GM03348 (cell line): Measurements from ENCODE around the gene SMIM3.
"Not testable (repeated sequence)": the region's sequence is repeated elsewhere in the genome, so short reads cannot be mapped to it uniquely, and the experiment has no call there.

Source experiments
- DNase-seq: peaks from one replicate; pipeline ENCODE4 v3.0.0; 2012; ENCODE audit warnings: low spot score

SMIM3 gene

DNA sequence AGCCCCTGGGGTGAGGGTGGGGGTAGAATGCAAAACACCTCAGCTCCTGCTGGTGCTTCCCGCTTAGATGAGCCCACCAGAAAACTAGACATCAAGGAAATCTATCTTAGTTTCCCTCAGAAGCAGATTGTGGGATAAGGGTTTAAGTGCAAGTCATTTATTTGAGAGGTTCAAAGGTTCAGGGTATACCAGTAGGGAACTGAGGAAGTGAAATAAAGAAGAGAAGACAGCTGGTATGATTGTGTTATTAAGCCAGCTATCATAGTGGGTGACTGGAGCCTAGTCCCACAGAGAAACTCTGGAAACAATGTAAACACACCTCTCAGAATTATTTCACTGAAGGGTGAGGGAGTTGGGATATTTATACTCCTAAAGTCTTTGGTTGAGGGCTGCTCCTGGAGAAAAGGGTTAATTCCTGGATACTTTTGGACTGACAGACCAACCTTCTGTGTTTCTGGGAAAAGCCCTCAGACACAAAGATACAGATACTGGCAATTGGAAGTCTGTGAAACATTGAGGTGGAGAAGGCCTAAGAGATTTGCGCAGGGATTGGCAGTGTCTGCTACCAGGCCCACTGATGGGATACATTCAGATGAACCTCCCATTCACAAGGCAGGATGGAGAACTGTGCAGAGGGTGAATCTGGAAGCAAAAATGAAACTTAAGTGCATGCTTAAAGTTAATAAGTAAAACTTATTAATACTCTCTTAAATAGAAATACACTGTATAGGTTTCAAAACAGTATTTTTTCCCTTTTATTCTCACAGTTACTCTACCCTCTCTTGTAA, 13.4 kb upstream of the SMIM3 start:
- no peak for DNase-seq

DNA sequence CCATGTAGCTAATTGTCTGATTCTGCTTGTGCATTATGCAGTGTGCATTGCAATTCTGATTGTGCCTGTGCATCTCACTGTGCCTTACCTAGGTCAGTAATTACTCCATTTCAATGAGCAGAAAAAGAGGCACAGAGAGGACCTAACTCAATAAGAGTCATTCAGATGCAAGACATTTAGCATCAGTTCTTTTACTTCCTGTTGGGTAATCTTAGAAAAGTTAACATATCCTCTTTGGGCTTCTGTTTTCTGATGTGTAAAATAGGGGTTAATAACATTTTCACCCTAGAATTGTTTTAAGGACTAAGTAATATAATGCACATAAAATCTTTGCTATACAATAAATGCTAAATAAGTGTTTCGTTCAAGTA, 12.8 kb upstream of the SMIM3 start:
- no peak for DNase-seq

DNA sequence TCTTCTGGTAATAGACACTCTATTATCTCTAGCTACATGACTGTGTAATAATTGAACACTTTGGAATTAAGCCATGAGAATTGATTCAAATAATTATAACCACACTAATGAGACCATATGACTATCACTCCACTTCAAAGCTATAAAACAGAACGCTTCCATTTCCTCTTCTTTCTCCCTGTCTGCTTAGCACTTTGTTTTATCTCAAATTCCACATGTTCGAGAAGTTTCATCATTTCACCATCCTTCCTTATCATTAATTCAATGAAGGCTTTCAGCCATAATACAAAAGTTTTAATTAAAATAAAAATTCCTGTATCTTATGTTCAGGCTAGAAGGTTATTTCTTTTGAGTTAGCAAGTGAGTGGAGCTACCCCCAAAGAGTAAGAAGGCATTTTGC, 12.3 kb upstream of the SMIM3 start:
- DNase-seq, result no peak

DNA sequence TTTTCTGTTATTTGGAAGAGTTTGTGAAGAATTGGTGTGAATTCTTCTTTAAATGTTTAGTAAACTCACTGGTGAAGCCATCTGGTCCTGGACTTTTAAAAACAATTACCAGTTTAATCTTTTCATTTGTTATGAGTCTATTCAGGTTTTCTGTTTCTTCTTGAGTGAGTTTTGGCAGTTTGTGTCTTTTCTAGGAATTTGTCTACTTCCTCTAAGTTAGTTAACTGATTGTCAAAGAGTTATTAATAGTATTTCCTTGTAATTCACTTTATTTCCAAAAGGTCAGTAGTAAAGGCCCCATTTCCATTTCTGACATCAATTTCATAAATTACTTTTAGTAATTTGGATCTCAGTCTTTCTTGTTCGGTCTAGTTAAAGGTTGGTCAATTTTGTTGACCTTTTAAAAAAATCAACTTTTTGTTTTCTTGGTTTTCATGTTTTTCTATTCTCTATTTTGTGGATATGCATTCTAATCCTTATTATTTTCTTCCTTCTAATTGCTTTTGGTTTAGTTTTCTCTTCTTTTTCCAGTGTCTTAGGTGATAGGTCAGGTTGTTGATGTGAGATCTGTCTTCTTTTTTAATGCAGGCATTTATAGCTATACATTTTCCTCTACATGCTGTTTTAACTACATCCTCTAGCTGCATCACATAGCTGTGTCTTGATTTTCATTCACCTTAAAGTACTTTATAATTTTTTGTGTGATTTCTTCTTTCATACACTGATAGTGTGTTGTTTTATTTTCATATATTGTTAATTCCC, 7.3 kb upstream of the SMIM3 start:
- DNase-seq, result no peak

DNA sequence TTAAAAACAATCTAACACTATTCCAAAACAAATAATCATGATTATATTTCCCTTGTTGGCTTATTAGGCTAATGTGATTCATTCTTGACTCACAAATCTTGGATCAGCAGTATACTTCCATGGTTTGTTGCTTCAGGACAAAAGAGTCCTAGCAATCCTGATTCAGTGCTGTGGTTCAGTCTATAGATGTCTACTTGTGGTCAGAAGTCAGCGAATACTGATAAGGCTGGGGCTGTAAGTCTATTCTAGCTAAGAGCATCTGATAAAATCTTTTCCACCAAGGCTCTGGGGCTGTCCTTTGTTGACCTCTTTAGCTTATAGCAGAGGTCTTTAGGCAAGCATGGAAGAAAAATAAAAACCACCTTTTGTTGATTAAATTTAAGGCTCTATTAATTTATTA, 4.4 kb upstream of the SMIM3 start:
- peak; percentile 61 for DNase-seq

DNA sequence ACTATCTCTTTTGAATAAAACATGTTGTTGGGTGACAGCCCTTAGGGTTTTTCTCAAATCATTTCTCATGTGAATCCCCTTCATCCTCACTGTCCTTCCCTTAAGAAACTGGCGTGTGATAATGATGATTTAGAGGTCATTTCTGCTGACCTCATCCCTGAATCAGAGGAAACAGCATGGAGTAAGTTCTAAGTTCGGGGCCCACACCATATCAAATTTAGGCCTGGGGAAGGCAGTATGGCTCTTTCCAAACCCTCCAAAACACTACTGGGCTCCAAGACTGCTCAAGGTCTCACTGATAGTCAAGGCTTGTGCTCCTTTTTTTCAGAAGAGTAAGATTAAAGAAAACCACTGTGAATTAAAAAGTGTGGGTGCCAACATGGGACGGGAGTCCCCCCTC, 872 bp upstream of the SMIM3 start:
- no peak for DNase-seq

DNA sequence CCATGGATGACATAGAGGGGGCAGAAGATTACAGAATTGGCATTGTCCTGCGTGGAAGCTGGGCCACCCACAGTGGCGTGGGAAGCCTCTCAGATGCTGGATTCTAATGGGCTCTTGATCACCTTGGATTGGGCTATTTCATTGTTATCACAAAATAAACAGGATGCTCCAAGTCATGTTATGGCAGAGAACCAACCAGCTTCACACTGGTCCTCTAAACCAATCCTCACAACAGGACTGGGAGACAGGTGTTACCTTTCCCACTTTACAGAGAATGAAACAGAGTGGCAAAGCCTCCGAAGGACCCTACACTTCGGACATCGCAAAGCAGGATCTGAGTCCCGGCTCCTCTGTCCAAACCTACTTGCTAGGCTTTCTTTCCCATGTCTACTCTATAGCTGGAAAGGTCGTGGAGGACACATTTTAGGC, 455 bp upstream of the SMIM3 start:
- no peak for DNase-seq

DNA sequence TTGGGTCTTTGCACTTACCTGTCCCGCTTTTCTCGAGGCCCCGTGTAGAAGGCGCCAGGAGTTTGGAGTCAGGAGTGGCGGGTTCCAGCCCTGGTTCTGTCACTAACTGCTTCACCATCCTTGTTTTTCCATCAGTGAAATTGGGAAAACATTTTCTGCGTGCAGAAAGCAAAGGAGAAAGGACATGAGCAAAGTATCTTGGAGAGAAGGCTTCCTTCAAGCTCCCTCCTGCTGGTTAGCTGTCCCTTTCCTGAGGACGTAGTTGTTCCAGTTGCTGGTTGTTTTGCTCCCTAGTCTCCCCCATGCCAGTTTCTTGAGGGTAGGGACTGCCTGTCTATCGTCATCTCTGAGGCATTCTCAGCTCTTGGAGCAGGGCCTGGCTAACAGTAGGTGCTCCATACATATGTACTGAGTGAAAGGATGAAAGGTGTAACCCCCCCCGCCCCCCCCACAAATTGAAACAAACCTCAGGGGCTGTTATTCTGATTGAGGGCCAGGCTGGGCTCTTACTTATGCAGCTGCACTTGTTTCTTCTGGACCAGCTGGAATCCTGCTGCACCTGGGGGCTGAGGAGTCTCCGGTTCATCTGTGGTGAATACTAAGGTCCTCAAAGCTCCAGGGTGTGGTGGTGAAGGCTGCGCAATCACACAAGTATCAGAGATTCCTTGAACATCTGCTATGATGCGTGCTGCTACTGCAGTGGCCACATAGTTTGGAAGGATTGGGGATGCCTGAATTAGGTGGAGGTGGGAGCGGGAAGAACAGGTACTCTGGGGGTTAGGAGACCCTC, 1.0 kb downstream of the SMIM3 start:
- DNase-seq, result no peak

DNA sequence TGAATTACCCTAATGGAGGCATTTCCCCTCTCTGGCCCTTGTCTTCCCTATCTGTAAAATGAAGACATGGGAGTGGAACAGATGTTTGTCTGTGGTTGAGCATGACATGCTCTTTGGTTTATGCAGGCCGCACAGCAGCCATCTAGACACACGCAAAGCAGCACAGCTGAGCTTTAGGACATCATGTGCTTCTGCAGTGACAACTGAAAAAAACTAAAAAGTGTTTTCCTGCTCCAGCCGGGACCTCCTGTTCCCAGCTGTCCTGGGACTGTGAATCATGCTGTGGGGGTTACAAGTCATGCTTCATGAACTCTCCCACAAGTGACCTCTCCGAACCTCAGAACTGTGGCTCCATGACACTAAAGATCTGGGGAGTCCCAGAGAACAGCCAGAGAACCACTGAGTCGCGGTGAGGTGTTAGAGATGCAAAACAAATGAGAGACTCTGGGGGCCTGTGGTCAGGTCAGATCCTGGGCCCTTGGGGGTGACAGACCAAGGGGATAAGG, 1.7 kb downstream of the SMIM3 start:
- no peak for DNase-seq

DNA sequence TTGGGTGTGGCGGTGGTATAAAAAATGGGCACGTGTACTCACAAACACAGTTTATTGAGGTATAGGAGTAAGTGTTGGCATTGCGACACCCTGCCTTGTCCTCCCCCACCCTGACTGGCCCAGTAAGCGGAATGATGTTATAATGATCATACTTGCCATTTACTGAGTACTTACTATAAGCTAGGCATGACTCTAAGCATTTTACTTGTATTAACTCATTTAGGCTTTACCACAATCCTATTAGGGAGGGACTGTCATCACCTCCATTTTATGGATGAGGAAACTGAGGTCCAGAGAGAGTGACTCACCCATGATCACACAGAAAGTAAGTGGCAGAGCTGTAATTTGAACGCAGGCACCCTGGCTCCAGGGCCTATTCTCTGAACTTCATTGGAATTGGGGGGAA, 2.3 kb downstream of the SMIM3 start:
- DNase-seq, result peak; percentile 55

DNA sequence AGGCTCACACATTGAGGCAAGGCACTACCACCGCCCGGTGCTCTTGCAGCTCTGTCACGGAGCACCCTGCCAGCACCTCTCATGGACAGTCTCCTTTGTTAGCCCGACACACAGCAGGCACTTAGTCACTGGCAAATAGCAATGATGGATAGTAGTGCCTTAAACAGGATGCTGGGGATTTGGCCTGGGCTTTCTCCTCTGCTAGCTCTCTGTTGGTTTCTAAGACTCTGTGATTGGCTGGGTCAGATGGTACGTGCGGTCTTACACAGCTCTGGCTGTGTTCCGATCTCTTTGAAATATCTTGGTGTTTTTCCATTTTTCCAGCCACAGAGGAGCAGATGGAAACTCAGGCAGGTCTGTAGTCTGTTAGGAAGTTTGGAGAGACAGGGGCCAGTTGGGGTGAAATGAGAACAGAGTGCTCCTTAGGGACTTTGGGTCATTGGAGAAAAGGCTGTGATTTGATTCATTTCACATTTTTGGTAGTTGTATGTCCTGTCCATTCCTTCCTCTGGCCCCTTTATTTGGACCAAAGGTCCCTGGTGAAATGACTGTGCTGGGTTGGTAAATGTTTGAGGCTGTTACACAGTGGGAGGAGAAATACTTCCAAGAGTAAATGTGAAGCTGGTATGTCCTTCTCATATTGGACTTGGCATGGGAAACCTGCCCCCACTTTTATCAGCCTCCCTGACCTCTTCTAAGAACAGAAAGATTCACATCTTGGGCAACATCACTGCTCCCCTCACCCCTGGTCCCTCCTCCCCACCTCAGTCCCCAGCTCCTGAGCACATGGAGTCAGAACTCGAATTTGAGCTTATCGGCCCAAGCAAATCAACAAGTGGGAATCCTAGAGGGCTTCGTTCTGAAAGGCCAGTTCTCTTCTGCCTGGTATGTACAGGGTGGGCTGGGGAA, 3.4 kb downstream of the SMIM3 start:
- peak; percentile 68 for DNase-seq

DNA sequence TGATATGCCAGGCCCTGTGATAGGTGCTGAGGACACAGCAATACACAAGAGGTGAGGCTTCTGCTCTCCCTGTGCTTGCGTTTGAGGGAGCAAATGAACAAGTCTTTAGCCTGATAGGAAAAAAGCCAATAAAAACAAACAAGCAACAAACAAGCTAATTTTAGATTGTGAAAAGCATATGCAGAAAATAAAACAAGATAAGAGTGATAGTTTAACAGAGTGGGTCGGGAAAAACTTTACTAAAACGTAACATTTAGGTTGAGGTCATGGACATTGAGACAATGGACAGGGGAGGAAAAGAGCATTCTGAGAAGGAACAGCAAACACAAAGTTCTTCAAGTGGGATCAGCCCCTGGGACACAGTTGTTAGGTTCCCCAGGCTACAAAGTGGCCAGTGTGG, 4.3 kb downstream of the SMIM3 start:
- no peak for DNase-seq

DNA sequence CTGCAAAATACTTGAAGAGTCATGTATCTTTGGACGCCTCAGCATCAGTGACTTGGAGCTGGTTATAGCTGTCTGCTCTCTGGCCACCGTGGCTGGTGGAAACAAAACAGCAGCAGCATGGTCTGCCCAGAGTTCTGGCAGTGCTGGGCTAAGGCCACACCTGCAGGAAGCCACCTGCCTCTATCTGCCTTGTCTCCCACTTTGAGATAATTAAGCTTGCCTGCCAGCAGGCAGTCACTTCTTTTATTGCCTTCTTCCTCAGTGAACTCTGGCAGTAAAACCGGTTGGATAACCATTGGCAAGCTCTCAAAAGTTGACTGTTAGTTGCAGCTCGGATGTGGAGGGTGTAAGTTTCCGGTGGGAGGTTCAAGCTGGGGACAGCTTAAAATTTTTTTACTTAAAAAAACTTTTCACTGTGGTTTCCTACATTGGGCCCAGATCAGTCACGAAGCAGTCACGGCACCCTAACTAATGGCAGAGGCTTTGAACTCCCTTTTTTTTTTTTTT, 4.9 kb downstream of the SMIM3 start:
- peak; percentile 85 for DNase-seq

DNA sequence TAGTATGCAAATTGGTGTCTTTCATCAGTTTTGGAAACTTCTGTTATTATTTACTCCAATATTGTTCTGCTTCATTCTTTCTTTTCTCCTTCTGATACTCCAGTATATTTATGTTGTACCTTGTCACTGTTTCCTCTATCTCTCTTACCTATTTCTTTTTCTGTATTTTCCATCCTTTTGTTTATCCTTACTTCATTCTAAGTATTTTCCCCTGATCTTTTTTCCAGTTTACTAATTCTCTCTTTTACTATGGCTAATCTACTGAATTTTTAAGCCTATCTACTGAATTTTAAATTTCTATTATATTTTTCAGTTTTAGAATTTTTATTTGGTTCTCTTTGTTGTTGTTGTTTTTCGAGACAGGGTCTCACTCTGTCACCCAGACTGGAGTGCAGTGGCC, 7.4 kb downstream of the SMIM3 start:
- no peak for DNase-seq

DNA sequence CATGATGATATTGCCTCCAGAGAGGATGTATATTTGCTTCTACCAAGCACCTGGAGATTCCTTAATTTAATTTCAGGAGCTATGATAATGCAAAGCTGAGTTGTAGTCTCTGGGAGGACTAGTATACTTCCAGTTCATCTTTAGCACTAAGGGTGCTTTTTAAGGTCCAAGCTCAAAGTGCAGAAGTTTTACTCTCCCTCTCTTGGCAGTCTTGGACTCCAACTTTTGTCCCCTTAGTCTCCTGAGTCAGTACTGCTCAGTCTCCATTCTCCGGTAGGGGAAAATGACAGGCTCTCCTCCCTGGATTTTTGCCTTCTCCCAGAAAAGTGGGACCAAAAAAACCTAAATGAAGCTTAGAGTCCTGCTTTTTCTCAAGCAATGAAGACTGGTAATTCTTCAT, 8.3 kb downstream of the SMIM3 start:
- DNase-seq, result no peak

DNA sequence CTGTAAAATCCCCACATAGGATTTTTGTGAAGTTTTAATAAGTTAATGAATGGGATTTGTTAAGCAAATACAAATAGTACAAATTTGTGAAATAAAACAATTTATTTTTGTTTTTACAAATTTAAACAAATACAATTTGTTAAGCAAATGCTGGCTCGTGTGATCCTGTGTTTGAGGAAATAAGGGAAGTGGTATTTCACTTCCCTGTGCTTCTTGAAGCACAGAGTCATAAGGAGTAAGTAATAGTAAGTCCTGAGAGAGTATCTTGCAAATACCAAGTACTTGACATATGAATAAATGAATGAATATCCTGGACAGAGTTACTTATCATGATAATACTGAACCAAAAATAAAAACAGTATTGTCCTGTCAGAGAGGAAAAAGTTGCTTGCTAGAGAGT, 9.1 kb downstream of the SMIM3 start:
- DNase-seq, result no peak

DNA sequence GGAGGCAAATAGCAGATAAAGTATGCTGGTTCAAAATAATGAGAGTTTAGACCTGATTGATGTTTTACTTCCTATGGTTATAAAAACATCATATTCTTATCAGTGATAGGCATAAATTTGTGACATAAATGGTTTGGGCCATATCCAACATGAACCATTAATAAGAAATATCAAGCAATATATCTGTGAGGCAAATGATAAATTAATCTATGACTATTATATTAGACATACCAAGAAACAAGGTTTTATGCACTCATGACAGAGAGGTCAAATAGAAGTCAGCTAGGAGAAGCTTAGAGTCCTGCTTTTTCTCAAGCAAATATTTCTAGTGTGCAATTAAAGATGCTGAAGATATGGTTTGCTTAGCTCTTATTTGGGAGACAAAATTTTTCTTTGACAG, 10.4 kb downstream of the SMIM3 start:
- no peak for DNase-seq

DNA sequence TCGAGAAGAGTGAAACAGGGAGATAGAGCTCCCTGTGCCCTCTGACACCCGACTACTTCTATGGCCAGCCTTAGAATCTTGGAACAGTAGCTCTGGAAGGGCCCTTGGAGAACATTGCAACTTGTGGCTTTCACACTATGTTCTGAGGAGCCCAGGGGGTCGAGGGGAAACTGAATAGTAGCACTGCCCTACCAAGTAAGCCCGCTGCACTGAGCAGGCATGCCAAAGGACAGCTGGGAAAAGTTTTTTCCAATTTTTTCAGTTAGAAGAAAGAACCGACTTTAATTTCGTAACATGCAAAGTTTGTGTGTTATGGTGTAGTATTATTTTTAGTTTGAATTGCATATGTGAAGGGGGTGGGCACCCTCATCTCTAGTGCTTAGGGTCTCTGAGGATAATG, 10.9 kb downstream of the SMIM3 start:
- no peak for DNase-seq

DNA sequence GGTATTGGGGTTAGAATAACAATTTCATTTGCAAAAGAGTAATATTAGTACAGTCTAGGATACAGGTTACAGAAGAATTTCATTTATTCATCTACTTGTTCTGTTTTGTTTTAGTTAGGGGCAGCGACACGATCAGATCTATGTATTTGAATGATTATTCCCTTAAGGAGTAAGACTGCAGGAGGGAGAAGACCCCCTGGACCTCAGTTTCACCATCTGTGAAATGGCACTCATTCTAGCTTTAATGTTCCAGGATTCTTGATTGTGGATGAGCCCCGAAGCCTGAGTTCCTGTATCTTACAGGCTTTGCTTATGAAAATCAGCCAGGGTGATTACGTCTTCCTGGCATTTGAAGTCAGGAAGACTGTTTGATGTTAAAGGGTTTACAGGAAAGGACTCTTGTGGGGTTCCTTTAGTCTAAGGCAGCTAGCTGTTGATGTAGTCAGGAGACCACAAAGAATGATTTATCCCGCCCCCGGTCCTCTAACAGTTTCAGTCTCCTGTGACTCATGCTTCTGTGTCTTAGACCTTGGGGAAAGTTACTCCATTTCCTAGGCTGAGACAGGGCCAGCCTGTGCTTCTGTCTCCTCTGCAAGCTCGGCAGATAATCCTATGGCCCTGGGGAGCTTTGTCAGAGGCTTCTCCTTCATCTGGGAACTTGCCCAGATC, 11.5 kb downstream of the SMIM3 start:
- peak; percentile 87 for DNase-seq

DNA sequence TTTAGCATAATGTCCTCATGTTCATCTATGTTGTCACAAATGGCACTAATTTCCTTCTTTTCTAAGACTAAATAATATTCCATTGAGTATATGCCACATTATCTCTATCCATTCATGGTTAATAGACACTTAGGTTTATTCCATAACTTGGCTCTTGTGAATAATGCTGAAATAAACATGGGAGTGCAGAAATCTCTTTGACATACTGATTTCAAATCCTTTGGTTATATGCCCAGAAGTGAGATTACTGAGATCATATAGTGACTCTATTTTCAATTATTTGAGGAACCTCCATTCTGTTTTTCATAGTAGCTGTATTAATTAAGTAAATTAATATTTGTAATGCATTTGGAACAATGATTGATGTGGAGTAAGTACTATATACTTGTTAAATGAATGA, 13.0 kb downstream of the SMIM3 start:
- DNase-seq, result no peak

DNA sequence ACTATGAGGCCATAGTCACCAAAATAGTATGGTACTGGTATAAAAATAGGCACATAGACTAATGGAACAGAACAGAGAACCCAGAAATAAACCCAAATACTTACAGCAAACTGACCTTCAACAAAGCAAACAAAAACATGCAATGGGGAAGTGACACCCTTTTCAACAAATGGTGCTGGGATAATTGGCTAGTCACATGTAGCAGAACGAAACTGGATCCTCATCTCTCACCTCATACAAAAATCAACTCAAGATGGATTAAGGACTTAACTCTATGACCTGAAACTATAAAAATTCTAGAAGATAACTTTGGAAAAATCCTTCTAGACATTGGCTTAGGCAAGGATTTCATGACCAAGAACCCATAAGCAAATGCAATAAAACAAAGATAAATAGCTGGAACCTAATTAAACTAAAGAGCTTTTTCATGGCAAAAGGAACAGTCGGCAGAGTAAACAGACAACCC, 14.9 kb downstream of the SMIM3 start:
- not testable (repeated sequence) for DNase-seq
